GM23338 (cell line): Measurements from ENCODE around the gene TEX26. TPM values are rescaled to one million over a fixed set of nuclear protein-coding genes. Genes with fewer than 3 reads are reported as not detected.

ENCODE experiments used
- ATAC-seq: fragments of 200-7000 bp; cut with Tn5 transposase; 3 replicates; pipeline ENCODE4 v1.9.1; 2020
- DNase-seq: peaks from one replicate; pipeline ENCODE4 v3.0.0-alpha.2; 2015; ENCODE audit warnings: low spot score
- H2AFZ ChIP-seq: fragments of 200-600 bp; sonication (generic); 2 replicates; pipeline ENCODE4 v1.8.0; 2016; ENCODE audit warnings: antibody characterized with exemption, mild to moderate bottlenecking, moderate library complexity
- H3F3A ChIP-seq: fragments of 200-600 bp; sonication (generic); replicated peaks from 2 replicates; pipeline ENCODE4 v1.8.0; 2017; ENCODE audit warnings: antibody characterized with exemption, mixed run types, low read depth
- H3K27ac ChIP-seq: fragments of 200-600 bp; sonication (generic); 2 replicates; pipeline ENCODE4 v1.6.1; 2016; ENCODE audit warnings: low read depth
- H3K27me3 ChIP-seq: fragments of 200-600 bp; sonication (generic); 2 replicates; pipeline ENCODE4 v1.8.0; 2016; ENCODE audit warnings: mild to moderate bottlenecking, mixed run types, moderate library complexity; ENCODE audit not compliant: insufficient read depth
- H3K36me3 ChIP-seq: fragments of 200-600 bp; sonication (generic); 2 replicates; pipeline ENCODE4 v1.8.0; 2016; ENCODE audit warnings: mild to moderate bottlenecking; ENCODE audit not compliant: insufficient read depth
- H3K4me1 ChIP-seq: fragments of 200-600 bp; sonication (generic); 2 replicates; pipeline ENCODE4 v1.8.0; 2016; ENCODE audit warnings: mild to moderate bottlenecking, moderate library complexity; ENCODE audit not compliant: insufficient read depth
- H3K4me2 ChIP-seq: fragments of 200-600 bp; sonication (generic); 2 replicates; pipeline ENCODE4 v1.7.1; 2017; ENCODE audit warnings: mixed run types
- H3K4me3 ChIP-seq: fragments of 200-600 bp; sonication (generic); 2 replicates; pipeline ENCODE4 v1.6.1; 2016; ENCODE audit warnings: mixed run types
- H3K79me2 ChIP-seq: fragments of 200-600 bp; sonication (generic); replicated peaks from 2 replicates; pipeline ENCODE4 v1.8.0; 2017; ENCODE audit warnings: mild to moderate bottlenecking; ENCODE audit not compliant: insufficient read depth
- H3K9me2 ChIP-seq: fragments of 200-600 bp; sonication (generic); 2 replicates; pipeline ENCODE4 v1.8.0; 2017; ENCODE audit not compliant: insufficient read depth
- H4K20me1 ChIP-seq: fragments of 200-600 bp; sonication (generic); replicated peaks from 2 replicates; pipeline ENCODE4 v1.8.0; 2017; ENCODE audit warnings: mild to moderate bottlenecking; ENCODE audit not compliant: insufficient read depth
- H3K27ac Mint-ChIP-seq: 2 replicates; pipeline ENCODE4 v1.8.0; 2020; ENCODE audit warnings: inconsistent platforms, mild to moderate bottlenecking, moderate library complexity, mixed read lengths
- H3K27me3 Mint-ChIP-seq: 3 replicates; pipeline ENCODE4 v1.8.0; 2022; ENCODE audit warnings: low read depth, mild to moderate bottlenecking, moderate library complexity, mixed read lengths, inconsistent platforms; ENCODE audit not compliant: insufficient read depth, poor library complexity
- H3K36me3 Mint-ChIP-seq: 3 replicates; pipeline ENCODE4 v1.8.0; 2021; ENCODE audit warnings: low read depth, mild to moderate bottlenecking, inconsistent platforms, moderate library complexity, mixed read lengths
- H3K4me1 Mint-ChIP-seq: 3 replicates; pipeline ENCODE4 v1.8.0; 2020; ENCODE audit warnings: mild to moderate bottlenecking, inconsistent platforms, mixed read lengths
- H3K4me3 Mint-ChIP-seq: 3 replicates; pipeline ENCODE4 v1.8.0; 2021; ENCODE audit warnings: moderate library complexity, mild to moderate bottlenecking, inconsistent platforms, mixed read lengths
- H3K9me3 Mint-ChIP-seq: 3 replicates; pipeline ENCODE4 v1.8.0; 2020; ENCODE audit warnings: moderate library complexity, mild to moderate bottlenecking, inconsistent platforms, mixed read lengths
- CREB1 ChIP-seq: fragments of 250-450 bp; sonication (Bioruptor Pico); IDR thresholded peaks from 2 replicates; pipeline ENCODE4 v1.5.0; 2020; ENCODE audit warnings: low read depth, mild to moderate bottlenecking, moderate library complexity
- CTCF ChIP-seq, 2 experiments: fragments of 200-600 bp in 1 of 2; sonication (generic) in 1 of 2; conservative IDR thresholded peaks; 2 replicates each; pipeline versions ENCODE4 v1.5.1 to v1.6.1; 2016 to 2017; ENCODE audit warnings: antibody characterized with exemption in 2 of 2, low read depth in 2 of 2, mild to moderate bottlenecking in 2 of 2, moderate library complexity in 1 of 2
- EZH2 ChIP-seq: fragments of 200-600 bp; sonication (generic); IDR thresholded peaks from one replicate; pipeline ENCODE4 v1.8.0; 2017; ENCODE audit warnings: antibody characterized with exemption, mild to moderate bottlenecking, low read depth; ENCODE audit not compliant: unreplicated experiment
- EZH2phosphoT487 ChIP-seq: fragments of 200-600 bp; sonication (generic); IDR thresholded peaks from one replicate; pipeline ENCODE4 v1.8.1; 2018; ENCODE audit warnings: antibody characterized with exemption; ENCODE audit not compliant: unreplicated experiment
- JUNB ChIP-seq: IDR thresholded peaks from one replicate; pipeline ENCODE4 v1.6.1; 2016; ENCODE audit warnings: antibody characterized with exemption; ENCODE audit not compliant: unreplicated experiment
- NANOG ChIP-seq: IDR thresholded peaks from 2 replicates; pipeline ENCODE4 v1.6.1; 2016; ENCODE audit warnings: antibody characterized with exemption, borderline replicate concordance
- POLR2AphosphoS5 ChIP-seq: IDR thresholded peaks from 2 replicates; pipeline ENCODE4 v1.6.1; 2016; ENCODE audit warnings: antibody characterized with exemption, low read depth
- REST ChIP-seq: IDR thresholded peaks from one replicate; pipeline ENCODE4 v1.6.1; 2018; ENCODE audit warnings: antibody characterized with exemption; ENCODE audit not compliant: unreplicated experiment
- STAT1 ChIP-seq: IDR thresholded peaks from one replicate; pipeline ENCODE4 v1.6.1; 2016; ENCODE audit warnings: antibody characterized with exemption; ENCODE audit not compliant: unreplicated experiment
- ZNF114 ChIP-seq: fragments of 250-450 bp; sonication (Bioruptor Pico); IDR thresholded peaks from 2 replicates; pipeline ENCODE4 v1.5.0; 2020; ENCODE audit warnings: mild to moderate bottlenecking, moderate library complexity
- ZNF331 ChIP-seq: fragments of 250-450 bp; sonication (Bioruptor Pico); IDR thresholded peaks from 2 replicates; pipeline ENCODE4 v1.5.0; 2020; ENCODE audit warnings: low read depth, mild to moderate bottlenecking, moderate library complexity
- polyA plus RNA-seq: library from polyadenylated mRNA; unstranded; fragments of >200 nt; fragmentation: Nextera tagmentation; extraction: Ambion mirVana; gene quantifications from 2 replicates; pipeline ENCODE4 v1.2.1, GENCODE V29; 2016
- total RNA-seq: library from RNA; depleted of rRNA; stranded (reverse); fragments of >200 nt; shearing (Covaris generic); gene quantifications from 2 replicates; pipeline ENCODE4 v1.2.3, GENCODE V29; 2014
- TF ChIP-seq, protein P1 (sequence below): fragments of 250-450 bp; sonication (Bioruptor Pico); IDR thresholded peaks from 2 replicates; pipeline ENCODE4 v1.5.0; 2020; ENCODE audit warnings: mild to moderate bottlenecking, moderate library complexity
- TF ChIP-seq, protein P2 (sequence below): IDR thresholded peaks from 2 replicates; pipeline ENCODE4 v1.6.1; 2016; ENCODE audit warnings: antibody characterized with exemption

TEX26 gene
- total and polyA plus RNA-seq, 2 experiments from 2014 or later, result not detected

- H3K4me1 Mint-ChIP-seq, result peaks cover 22% of the 10 kb centered on the region
- DNase-seq, result no peak
- no peaks in the 10 kb centered on the region for H3K36me3 Mint-ChIP-seq
- H3K27ac ChIP-seq, result no peak overlapping the region
- TF ChIP-seq POLR2AphosphoS5 (no peak), ZNF331 (CRISPR knock-in tag) (no peak), NANOG (no peak), EZH2 (no peak), CREB1 (CRISPR knock-in tag) (no peak), CTCF (conservative IDR thresholded peaks at IDR 0.05; ENCODE audit: low read depth in 2 of 2) (no peak), REST (no peak), STAT1 (no peak), EZH2phosphoT487 (no peak), JUNB (no peak), ZNF114 (CRISPR knock-in tag) (no peak)
- TF ChIP-seq, protein P1, sequence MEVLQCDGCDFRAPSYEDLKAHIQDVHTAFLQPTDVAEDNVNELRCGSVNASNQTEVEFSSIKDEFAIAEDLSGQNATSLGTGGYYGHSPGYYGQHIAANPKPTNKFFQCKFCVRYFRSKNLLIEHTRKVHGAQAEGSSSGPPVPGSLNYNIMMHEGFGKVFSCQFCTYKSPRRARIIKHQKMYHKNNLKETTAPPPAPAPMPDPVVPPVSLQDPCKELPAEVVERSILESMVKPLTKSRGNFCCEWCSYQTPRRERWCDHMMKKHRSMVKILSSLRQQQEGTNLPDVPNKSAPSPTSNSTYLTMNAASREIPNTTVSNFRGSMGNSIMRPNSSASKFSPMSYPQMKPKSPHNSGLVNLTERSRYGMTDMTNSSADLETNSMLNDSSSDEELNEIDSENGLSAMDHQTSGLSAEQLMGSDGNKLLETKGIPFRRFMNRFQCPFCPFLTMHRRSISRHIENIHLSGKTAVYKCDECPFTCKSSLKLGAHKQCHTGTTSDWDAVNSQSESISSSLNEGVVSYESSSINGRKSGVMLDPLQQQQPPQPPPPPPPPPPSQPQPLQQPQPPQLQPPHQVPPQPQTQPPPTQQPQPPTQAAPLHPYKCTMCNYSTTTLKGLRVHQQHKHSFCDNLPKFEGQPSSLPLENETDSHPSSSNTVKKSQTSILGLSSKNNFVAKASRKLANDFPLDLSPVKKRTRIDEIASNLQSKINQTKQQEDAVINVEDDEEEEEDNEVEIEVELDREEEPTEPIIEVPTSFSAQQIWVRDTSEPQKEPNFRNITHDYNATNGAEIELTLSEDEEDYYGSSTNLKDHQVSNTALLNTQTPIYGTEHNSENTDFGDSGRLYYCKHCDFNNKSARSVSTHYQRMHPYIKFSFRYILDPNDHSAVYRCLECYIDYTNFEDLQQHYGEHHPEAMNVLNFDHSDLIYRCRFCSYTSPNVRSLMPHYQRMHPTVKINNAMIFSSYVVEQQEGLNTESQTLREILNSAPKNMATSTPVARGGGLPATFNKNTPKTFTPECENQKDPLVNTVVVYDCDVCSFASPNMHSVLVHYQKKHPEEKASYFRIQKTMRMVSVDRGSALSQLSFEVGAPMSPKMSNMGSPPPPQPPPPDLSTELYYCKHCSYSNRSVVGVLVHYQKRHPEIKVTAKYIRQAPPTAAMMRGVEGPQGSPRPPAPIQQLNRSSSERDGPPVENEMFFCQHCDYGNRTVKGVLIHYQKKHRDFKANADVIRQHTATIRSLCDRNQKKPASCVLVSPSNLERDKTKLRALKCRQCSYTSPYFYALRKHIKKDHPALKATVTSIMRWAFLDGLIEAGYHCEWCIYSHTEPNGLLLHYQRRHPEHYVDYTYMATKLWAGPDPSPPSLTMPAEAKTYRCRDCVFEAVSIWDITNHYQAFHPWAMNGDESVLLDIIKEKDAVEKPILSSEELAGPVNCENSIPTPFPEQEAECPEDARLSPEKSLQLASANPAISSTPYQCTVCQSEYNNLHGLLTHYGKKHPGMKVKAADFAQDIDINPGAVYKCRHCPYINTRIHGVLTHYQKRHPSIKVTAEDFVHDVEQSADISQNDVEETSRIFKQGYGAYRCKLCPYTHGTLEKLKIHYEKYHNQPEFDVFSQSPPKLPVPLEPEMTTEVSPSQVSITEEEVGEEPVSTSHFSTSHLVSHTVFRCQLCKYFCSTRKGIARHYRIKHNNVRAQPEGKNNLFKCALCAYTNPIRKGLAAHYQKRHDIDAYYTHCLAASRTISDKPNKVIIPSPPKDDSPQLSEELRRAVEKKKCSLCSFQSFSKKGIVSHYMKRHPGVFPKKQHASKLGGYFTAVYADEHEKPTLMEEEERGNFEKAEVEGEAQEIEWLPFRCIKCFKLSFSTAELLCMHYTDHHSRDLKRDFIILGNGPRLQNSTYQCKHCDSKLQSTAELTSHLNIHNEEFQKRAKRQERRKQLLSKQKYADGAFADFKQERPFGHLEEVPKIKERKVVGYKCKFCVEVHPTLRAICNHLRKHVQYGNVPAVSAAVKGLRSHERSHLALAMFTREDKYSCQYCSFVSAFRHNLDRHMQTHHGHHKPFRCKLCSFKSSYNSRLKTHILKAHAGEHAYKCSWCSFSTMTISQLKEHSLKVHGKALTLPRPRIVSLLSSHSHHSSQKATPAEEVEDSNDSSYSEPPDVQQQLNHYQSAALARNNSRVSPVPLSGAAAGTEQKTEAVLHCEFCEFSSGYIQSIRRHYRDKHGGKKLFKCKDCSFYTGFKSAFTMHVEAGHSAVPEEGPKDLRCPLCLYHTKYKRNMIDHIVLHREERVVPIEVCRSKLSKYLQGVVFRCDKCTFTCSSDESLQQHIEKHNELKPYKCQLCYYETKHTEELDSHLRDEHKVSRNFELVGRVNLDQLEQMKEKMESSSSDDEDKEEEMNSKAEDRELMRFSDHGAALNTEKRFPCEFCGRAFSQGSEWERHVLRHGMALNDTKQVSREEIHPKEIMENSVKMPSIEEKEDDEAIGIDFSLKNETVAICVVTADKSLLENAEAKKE (CRISPR knock-in tag), result no peak
- TF ChIP-seq, protein P2, sequence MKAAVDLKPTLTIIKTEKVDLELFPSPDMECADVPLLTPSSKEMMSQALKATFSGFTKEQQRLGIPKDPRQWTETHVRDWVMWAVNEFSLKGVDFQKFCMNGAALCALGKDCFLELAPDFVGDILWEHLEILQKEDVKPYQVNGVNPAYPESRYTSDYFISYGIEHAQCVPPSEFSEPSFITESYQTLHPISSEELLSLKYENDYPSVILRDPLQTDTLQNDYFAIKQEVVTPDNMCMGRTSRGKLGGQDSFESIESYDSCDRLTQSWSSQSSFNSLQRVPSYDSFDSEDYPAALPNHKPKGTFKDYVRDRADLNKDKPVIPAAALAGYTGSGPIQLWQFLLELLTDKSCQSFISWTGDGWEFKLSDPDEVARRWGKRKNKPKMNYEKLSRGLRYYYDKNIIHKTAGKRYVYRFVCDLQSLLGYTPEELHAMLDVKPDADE, result no peak
- H3K4me1 ChIP-seq, result peaks cover 20% of the 10 kb centered on the region; the same call in 1 of the 2 replicates
- H4K20me1 ChIP-seq, result no peaks in the 10 kb centered on the region
- no peak overlapping the region for H2AFZ ChIP-seq
- H3K9me2 ChIP-seq, result no peaks in the 10 kb centered on the region
- H3K36me3 ChIP-seq, result no peaks in the 10 kb centered on the region
- no peaks in the 10 kb centered on the region for H3K9me3 Mint-ChIP-seq
- no peaks in the 10 kb centered on the region for H3K27me3 ChIP-seq
- H3K4me2 ChIP-seq, result no peak overlapping the region
- no peak overlapping the region for H3K4me3 ChIP-seq
- no peak for ATAC-seq
- H3K27me3 Mint-ChIP-seq, result no peaks in the 10 kb centered on the region
- H3K4me3 Mint-ChIP-seq, result no peak overlapping the region
- H3K79me2 ChIP-seq, result no peaks in the 10 kb centered on the region
- no peak overlapping the region for H3K27ac Mint-ChIP-seq
- no peaks in the 10 kb centered on the region for H3F3A ChIP-seq
These were observed 52.2 kb downstream of the TEX26 start for GRCh38 chr13:30984620-30985019.
